ENCODE results near the gene STIM2. TPM values are rescaled to one million over a fixed set of nuclear protein-coding genes. Genes with fewer than 3 reads are reported as not detected.

STIM2 gene
- total RNA-seq, 1 donor from 2014 or later, result 51.0 TPM

DNA sequence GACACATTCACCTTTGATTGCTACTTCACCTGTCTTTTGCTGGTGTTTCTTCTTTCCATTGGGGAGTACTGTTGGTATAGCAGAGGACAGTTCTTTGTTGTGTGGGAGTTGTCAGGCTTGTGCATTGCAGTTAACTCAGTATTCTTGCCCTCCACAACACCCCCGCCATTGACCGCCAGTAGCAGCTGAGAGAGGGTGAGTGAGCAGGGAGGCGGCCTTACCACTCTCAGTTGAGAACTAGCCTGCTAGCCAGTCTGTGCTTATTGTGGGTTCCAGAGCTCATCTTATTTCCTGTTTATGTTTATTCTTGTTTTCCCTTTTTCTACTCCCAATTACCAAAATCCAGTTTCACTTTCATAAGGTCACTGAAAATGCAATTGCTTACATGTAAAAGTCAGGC, 52.2 kb downstream of the STIM2 start:
- Mint-ChIP-seq H3K27ac (no peak overlapping the region), H3K36me3 (peaks cover 3% of the 10 kb centered on the region), H3K4me1 (peaks cover 26% of the 10 kb centered on the region), H3K27me3 (ENCODE audit: low read depth) (no peaks in the 10 kb centered on the region), H3K9me3 (no peaks in the 10 kb centered on the region), H3K4me3 (no peak overlapping the region)
- no peak for TF ChIP-seq CTCF (IDR thresholded peaks at IDR 0.05; ENCODE audit: unreplicated experiment)
- DNase-seq (ENCODE audit: low spot score in 2 of 2, unreplicated experiment in 2 of 2), result no peak

- DNase-seq (ENCODE audit: low spot score in 2 of 2, unreplicated experiment in 2 of 2), result no peak
- no peaks in the 10 kb centered on the region for H3K27me3 Mint-ChIP-seq (ENCODE audit: low read depth)
- peaks cover 18% of the 10 kb centered on the region for H3K36me3 Mint-ChIP-seq
- H3K9me3 Mint-ChIP-seq, result peaks cover 8% of the 10 kb centered on the region
- H3K27ac Mint-ChIP-seq, result peak overlapping the region; percentile 75
- peaks cover 22% of the 10 kb centered on the region for H3K4me1 Mint-ChIP-seq
- no peak for TF ChIP-seq CTCF (IDR thresholded peaks at IDR 0.05; ENCODE audit: unreplicated experiment)
- no peak overlapping the region for H3K4me3 Mint-ChIP-seq
Observed at GRCh38 chr4:26916195-26916594, 55.6 kb downstream of the STIM2 start.

- no peak overlapping the region for H3K4me3 Mint-ChIP-seq
- peaks cover 4% of the 10 kb centered on the region for H3K4me1 Mint-ChIP-seq
- H3K27ac Mint-ChIP-seq, result no peak overlapping the region
- peaks cover 4% of the 10 kb centered on the region for H3K36me3 Mint-ChIP-seq
- no peaks in the 10 kb centered on the region for H3K9me3 Mint-ChIP-seq
- DNase-seq (ENCODE audit: low spot score in 2 of 2, unreplicated experiment in 2 of 2), result no peak
- no peaks in the 10 kb centered on the region for H3K27me3 Mint-ChIP-seq (ENCODE audit: low read depth)
- no peak for TF ChIP-seq CTCF (IDR thresholded peaks at IDR 0.05; ENCODE audit: unreplicated experiment)
Observed at GRCh38 chr4:26930964-26931363, 70.3 kb downstream of the STIM2 start.

DNA sequence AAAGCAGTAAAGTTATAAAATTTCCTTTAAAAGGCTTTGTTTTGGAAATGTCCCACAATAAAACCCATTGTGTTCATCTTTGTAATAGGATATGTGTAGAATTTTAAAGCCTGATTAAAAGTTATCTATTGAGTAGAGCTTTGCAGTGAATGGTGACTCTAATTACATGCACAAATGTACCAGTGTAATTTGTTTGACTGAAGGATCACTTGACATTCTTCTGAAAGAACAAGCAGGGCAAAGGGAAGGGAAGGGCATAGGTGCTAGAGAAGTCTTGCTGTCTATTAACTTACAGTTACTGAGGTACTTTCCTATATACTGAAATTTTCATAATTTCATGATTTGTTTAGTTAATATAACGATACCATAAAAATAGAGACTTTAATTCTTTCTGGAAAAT, 70.8 kb downstream of the STIM2 start:
- DNase-seq (ENCODE audit: low spot score in 2 of 2, unreplicated experiment in 2 of 2), result no peak
- Mint-ChIP-seq H3K4me1 (peaks cover 9% of the 10 kb centered on the region), H3K27ac (no peak overlapping the region), H3K27me3 (ENCODE audit: low read depth) (no peaks in the 10 kb centered on the region), H3K4me3 (no peak overlapping the region), H3K36me3 (peaks cover 4% of the 10 kb centered on the region), H3K9me3 (no peaks in the 10 kb centered on the region)
- TF ChIP-seq CTCF (IDR thresholded peaks at IDR 0.05; ENCODE audit: unreplicated experiment), result no peak

GRCh38 chr4:26931966-26932365, 71.3 kb downstream of the STIM2 start:
- peaks cover 4% of the 10 kb centered on the region for H3K36me3 Mint-ChIP-seq
- H3K27ac Mint-ChIP-seq, result no peak overlapping the region
- H3K27me3 Mint-ChIP-seq (ENCODE audit: low read depth), result no peaks in the 10 kb centered on the region
- no peak for TF ChIP-seq CTCF (IDR thresholded peaks at IDR 0.05; ENCODE audit: unreplicated experiment)
- no peak for DNase-seq (ENCODE audit: low spot score in 2 of 2, unreplicated experiment in 2 of 2)
- peaks cover 13% of the 10 kb centered on the region for H3K4me1 Mint-ChIP-seq
- no peak overlapping the region for H3K4me3 Mint-ChIP-seq
- H3K9me3 Mint-ChIP-seq, result no peaks in the 10 kb centered on the region

DNA sequence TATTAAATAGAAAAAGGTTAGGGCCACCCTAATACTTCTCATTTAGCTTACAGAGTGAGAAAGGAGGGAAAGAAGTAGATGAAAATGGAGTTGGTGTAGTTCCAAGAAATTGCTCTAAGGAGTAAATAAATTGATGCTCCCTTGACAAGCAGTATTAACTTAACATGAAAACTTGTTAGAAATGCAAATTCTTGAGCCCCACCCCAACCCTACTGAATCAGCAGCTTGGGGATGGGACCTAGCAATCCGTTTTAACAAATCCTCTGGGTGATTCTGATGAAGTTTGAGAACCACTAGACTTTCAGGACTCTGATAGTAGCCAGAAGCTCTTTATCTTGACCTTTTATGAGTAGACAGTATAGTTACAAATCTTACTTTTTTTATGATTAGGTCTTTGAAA, 74.8 kb downstream of the STIM2 start:
- Mint-ChIP-seq H3K9me3 (no peaks in the 10 kb centered on the region), H3K4me3 (no peak overlapping the region), H3K36me3 (peaks cover 4% of the 10 kb centered on the region), H3K27ac (no peak overlapping the region), H3K27me3 (ENCODE audit: low read depth) (no peaks in the 10 kb centered on the region), H3K4me1 (peaks cover 14% of the 10 kb centered on the region)
- no peak for TF ChIP-seq CTCF (IDR thresholded peaks at IDR 0.05; ENCODE audit: unreplicated experiment)
- no peak for DNase-seq (ENCODE audit: low spot score in 2 of 2, unreplicated experiment in 2 of 2)
